ENCODE measurements around the gene MYH11.

DNA sequence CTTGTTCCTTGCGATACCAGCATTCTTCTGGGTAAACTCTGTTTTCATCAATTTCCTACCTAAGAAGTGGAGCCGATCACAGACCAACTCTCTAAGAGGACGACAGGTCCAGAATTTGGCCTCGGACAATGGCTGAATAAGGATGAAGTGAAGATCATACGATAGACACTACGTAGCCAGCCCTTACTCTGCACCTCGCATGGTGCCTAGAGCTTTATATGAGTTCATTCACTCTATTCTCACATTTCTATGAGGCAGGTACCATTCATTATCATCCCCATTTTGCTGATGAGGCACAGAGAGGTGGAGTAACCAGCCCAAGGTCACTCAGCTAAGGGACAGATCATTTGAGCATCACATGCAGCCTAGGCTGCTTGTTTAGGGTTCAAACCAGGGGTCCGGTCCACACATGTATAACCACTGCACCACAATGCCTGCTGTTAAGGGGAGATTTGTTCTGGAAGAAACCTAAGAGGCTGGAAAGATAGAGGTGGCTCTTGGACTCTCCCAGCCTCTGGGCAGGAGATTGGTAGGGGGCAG, 78.6 kb downstream of the MYH11 start:
- TF ChIP-seq, protein P1, sequence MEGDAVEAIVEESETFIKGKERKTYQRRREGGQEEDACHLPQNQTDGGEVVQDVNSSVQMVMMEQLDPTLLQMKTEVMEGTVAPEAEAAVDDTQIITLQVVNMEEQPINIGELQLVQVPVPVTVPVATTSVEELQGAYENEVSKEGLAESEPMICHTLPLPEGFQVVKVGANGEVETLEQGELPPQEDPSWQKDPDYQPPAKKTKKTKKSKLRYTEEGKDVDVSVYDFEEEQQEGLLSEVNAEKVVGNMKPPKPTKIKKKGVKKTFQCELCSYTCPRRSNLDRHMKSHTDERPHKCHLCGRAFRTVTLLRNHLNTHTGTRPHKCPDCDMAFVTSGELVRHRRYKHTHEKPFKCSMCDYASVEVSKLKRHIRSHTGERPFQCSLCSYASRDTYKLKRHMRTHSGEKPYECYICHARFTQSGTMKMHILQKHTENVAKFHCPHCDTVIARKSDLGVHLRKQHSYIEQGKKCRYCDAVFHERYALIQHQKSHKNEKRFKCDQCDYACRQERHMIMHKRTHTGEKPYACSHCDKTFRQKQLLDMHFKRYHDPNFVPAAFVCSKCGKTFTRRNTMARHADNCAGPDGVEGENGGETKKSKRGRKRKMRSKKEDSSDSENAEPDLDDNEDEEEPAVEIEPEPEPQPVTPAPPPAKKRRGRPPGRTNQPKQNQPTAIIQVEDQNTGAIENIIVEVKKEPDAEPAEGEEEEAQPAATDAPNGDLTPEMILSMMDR (conservative IDR thresholded peaks at IDR 0.05; ENCODE audit: low read depth, low read length), result no peak
- TF ChIP-seq EZH2 (IDR thresholded peaks at IDR 0.05; ENCODE audit: borderline replicate concordance, low read depth, low read length, poor library complexity, severe bottlenecking), result no peak

Data from A673 (cell line).